HL-60 (cell line): ENCODE data around the gene SRBD1.

ENCODE experiments used
- DNase-seq, 2 experiments: peaks; one replicate each; pipeline ENCODE4 v3.0.0-alpha.2; 2010 to 2020; ENCODE audit warnings: low read depth in 1 of 2, low spot score in 1 of 2
- H3K27ac ChIP-seq: fragments of 250-450 bp; sonication (Bioruptor Pico); replicated peaks from 2 replicates; pipeline ENCODE4 v1.5.1; 2020; ENCODE audit warnings: mild to moderate bottlenecking, moderate library complexity
- H3K27me3 ChIP-seq: fragments of 250-450 bp; sonication (Bioruptor Pico); 2 replicates; pipeline ENCODE4 v1.5.1; 2021; ENCODE audit warnings: mild to moderate bottlenecking, moderate library complexity; ENCODE audit not compliant: insufficient read depth, poor library complexity, severe bottlenecking
- H3K4me3 ChIP-seq: replicated peaks from 2 replicates; pipeline ENCODE4 v1.5.1; 2011; ENCODE audit warnings: mild to moderate bottlenecking, control low read depth, low read length; ENCODE audit not compliant: insufficient read depth
- GABPA ChIP-seq: IDR thresholded peaks from 2 replicates; pipeline ENCODE4 v1.6.1; 2012; ENCODE audit warnings: low read depth
- POLR2AphosphoS5 ChIP-seq: IDR thresholded peaks from 2 replicates; pipeline ENCODE4 v1.6.1; 2012; ENCODE audit warnings: low read depth
- SPI1 ChIP-seq: IDR thresholded peaks from 2 replicates; pipeline ENCODE4 v1.6.1; 2012; ENCODE audit warnings: low read depth, mild to moderate bottlenecking, borderline replicate concordance
- TF ChIP-seq, protein P1 (sequence below): IDR thresholded peaks from 2 replicates; pipeline ENCODE4 v1.6.1; 2012; ENCODE audit warnings: low read depth; ENCODE audit not compliant: insufficient replicate concordance
- TF ChIP-seq, protein P2 (sequence below): IDR thresholded peaks from one replicate; pipeline ENCODE4 v1.5.1; 2011; ENCODE audit warnings: low read length, control low read depth, inconsistent platforms; ENCODE audit not compliant: insufficient read depth

SRBD1 gene

DNA sequence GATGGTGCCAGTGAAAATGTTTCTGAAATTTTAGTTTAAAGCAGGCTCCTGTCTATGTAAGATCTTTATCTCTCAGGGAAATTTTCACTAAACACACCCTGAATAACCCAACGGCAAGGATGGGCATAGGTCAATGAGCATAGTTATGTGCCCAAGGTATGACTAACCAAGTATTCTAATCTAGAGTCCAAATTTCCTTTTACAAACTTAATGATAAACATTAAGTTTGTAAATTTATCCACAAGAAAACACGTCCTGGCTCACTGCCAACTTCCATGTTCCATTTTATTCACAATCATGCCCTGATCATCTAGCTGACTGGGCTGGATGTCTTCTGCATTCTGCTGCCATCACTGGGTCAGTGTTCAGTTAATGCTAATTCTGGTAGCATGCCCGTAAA, 151.2 kb downstream of the SRBD1 start:
- Histone ChIP-seq H3K4me3 (no peak overlapping the region), H3K27me3 (no peaks in the 10 kb centered on the region), H3K27ac (no peak overlapping the region)
- DNase-seq, result no peak
- TF ChIP-seq POLR2AphosphoS5 (no peak), SPI1 (no peak), GABPA (no peak)
- TF ChIP-seq, protein P1, sequence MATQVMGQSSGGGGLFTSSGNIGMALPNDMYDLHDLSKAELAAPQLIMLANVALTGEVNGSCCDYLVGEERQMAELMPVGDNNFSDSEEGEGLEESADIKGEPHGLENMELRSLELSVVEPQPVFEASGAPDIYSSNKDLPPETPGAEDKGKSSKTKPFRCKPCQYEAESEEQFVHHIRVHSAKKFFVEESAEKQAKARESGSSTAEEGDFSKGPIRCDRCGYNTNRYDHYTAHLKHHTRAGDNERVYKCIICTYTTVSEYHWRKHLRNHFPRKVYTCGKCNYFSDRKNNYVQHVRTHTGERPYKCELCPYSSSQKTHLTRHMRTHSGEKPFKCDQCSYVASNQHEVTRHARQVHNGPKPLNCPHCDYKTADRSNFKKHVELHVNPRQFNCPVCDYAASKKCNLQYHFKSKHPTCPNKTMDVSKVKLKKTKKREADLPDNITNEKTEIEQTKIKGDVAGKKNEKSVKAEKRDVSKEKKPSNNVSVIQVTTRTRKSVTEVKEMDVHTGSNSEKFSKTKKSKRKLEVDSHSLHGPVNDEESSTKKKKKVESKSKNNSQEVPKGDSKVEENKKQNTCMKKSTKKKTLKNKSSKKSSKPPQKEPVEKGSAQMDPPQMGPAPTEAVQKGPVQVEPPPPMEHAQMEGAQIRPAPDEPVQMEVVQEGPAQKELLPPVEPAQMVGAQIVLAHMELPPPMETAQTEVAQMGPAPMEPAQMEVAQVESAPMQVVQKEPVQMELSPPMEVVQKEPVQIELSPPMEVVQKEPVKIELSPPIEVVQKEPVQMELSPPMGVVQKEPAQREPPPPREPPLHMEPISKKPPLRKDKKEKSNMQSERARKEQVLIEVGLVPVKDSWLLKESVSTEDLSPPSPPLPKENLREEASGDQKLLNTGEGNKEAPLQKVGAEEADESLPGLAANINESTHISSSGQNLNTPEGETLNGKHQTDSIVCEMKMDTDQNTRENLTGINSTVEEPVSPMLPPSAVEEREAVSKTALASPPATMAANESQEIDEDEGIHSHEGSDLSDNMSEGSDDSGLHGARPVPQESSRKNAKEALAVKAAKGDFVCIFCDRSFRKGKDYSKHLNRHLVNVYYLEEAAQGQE, result no peak
- TF ChIP-seq, protein P2, sequence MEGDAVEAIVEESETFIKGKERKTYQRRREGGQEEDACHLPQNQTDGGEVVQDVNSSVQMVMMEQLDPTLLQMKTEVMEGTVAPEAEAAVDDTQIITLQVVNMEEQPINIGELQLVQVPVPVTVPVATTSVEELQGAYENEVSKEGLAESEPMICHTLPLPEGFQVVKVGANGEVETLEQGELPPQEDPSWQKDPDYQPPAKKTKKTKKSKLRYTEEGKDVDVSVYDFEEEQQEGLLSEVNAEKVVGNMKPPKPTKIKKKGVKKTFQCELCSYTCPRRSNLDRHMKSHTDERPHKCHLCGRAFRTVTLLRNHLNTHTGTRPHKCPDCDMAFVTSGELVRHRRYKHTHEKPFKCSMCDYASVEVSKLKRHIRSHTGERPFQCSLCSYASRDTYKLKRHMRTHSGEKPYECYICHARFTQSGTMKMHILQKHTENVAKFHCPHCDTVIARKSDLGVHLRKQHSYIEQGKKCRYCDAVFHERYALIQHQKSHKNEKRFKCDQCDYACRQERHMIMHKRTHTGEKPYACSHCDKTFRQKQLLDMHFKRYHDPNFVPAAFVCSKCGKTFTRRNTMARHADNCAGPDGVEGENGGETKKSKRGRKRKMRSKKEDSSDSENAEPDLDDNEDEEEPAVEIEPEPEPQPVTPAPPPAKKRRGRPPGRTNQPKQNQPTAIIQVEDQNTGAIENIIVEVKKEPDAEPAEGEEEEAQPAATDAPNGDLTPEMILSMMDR, result no peak

DNA sequence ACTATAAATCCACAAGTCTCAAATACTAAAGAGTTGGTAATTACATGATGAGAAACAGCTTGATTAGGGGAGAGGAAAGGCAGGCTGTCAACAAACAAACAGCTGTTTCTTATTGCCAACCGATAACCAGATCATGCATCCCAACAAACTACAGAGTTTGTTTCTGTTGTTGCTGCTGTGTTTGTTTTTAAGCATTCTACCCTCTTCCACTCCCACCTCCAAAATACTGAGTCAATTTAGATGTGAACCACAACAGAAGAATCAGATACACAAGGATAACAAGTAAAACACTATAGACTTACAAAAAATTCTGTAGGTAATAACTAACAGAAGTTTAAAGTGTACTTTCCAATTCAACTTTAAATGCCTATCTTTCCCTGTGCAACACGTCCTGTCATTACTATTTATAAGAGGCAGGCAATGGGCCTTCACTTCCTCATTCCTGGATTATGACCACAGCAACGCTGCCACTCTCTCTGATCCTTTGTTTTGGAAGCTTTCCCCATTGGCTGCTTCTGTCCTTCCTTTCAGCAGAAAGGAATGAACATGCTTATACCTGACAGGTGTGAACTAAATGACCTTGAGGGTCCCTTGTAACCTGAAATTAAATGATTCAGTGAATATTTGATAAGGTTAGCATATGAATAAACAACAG, 152.0 kb downstream of the SRBD1 start:
- no peak overlapping the region for H3K27ac ChIP-seq
- no peak overlapping the region for H3K4me3 ChIP-seq
- TF ChIP-seq SPI1, result peak; percentile 96
- TF ChIP-seq, protein P2, result no peak
- no peaks in the 10 kb centered on the region for H3K27me3 ChIP-seq
- peak in 1 of 2 experiments; percentile 43 for DNase-seq

DNA sequence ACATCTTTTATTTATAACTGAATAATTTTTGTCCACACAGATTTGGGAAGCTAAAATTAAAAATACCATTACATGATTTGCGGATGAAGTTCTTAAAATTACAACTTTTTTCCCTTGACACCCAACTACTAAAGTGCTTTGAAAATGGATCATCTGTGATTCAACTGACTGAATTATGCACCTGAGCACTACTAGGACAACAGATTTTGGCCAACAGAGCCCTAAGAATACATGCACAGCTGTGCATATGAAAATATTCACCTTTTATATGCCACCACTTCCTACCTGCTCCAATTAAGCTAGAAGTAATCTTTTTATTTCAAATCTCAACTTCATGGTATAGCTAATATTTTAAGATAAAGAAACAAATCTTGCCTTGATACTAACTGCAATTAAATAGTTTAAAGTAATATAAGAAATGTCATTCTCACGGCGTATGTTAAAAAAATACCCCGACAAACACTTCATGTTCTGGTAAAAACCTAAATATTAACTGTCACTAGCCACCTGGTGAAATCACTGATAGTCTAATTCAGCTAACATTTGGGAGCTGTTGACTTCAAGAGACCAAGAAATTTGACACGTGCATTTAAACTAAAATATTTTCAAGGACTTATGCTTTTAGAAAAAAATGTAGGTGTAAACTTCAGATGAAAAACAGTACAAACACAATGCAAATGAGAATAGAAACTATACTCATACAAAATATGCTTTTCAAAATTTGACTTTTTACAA, 153.7 kb downstream of the SRBD1 start:
- no peak for DNase-seq
- TF ChIP-seq, protein P1, result no peak
- TF ChIP-seq SPI1, result no peak
- no peak for TF ChIP-seq GABPA
- TF ChIP-seq, protein P2, result no peak
- no peak for TF ChIP-seq POLR2AphosphoS5
- Histone ChIP-seq H3K27ac (no peak overlapping the region), H3K27me3 (no peaks in the 10 kb centered on the region), H3K4me3 (no peak overlapping the region)
